WTC11 (cell line): Measurements from ENCODE around the gene CD300LG. TPM values are rescaled to one million over a fixed set of nuclear protein-coding genes. Genes with fewer than 3 reads are reported as not detected.
A peak's percentile ranks its signal among the peaks of the same experiment; 100 is the strongest.

Experiments
- ATAC-seq: fragments of 200-7000 bp; cut with Tn5 transposase; 2 replicates; pipeline ENCODE4 v1.10.0; 2021; ENCODE audit warnings: mild to moderate bottlenecking, moderate library complexity
- CTCF ChIA-PET: fragments of 300-600 bp; sonication (Branson Sonifier 250); formaldehyde crosslinking; loops from one replicate; lab custom pipeline; 2021; ENCODE audit warnings: antibody characterized with exemption; lab: Charles Lee
- POLR2A ChIA-PET: fragments of 350-600 bp; sonication (Branson Sonifier 250); formaldehyde crosslinking; loops from one replicate; lab custom pipeline; 2021; ENCODE audit warnings: antibody characterized with exemption; lab: Charles Lee
- DNase-seq: peaks from one replicate; pipeline ENCODE4 v3.0.0; 2021; ENCODE audit warnings: low spot score
- H3K27ac Mint-ChIP-seq: 2 replicates; pipeline ENCODE4 v1.8.0; 2021; ENCODE audit warnings: mixed read lengths
- H3K27me3 Mint-ChIP-seq: 2 replicates; pipeline ENCODE4 v1.8.0; 2021; ENCODE audit warnings: low read depth, mild to moderate bottlenecking, moderate library complexity, mixed read lengths
- H3K36me3 Mint-ChIP-seq: 2 replicates; pipeline ENCODE4 v1.8.0; 2021; ENCODE audit warnings: mixed read lengths
- H3K4me1 Mint-ChIP-seq: 2 replicates; pipeline ENCODE4 v1.8.0; 2022; ENCODE audit warnings: mixed read lengths
- H3K4me3 Mint-ChIP-seq: 2 replicates; pipeline ENCODE4 v1.8.0; 2021; ENCODE audit warnings: mild to moderate bottlenecking, moderate library complexity, mixed read lengths
- H3K9me3 Mint-ChIP-seq: 2 replicates; pipeline ENCODE4 v1.8.0; 2021; ENCODE audit warnings: mixed read lengths
- ATF1 ChIP-seq: sonication (generic); formaldehyde crosslinking; IDR thresholded peaks from 2 replicates; pipeline ENCODE4 v1.8.1; 2023; ENCODE audit warnings: mild to moderate bottlenecking, moderate library complexity, missing genetic modification reagents
- ATF2 ChIP-seq: sonication (generic); formaldehyde crosslinking; IDR thresholded peaks from 2 replicates; pipeline ENCODE4 v1.8.1; 2022; ENCODE audit warnings: low read depth, missing genetic modification reagents, borderline replicate concordance
- ATF6 ChIP-seq: sonication (generic); formaldehyde crosslinking; IDR thresholded peaks from 2 replicates; pipeline ENCODE4 v1.8.1; 2023; ENCODE audit warnings: mild to moderate bottlenecking, missing genetic modification reagents
- CDX4 ChIP-seq: fragments of 250-450 bp; sonication (Bioruptor Pico); IDR thresholded peaks from 2 replicates; pipeline ENCODE4 v1.9.0; 2021; ENCODE audit warnings: moderate library complexity, mild to moderate bottlenecking, inconsistent platforms, borderline replicate concordance
- CREB1 ChIP-seq: sonication (generic); formaldehyde crosslinking; IDR thresholded peaks from 2 replicates; pipeline ENCODE4 v1.8.0; 2023; ENCODE audit warnings: mild to moderate bottlenecking, missing genetic modification reagents
- CREM ChIP-seq: sonication (generic); formaldehyde crosslinking; IDR thresholded peaks from 2 replicates; pipeline ENCODE4 v1.8.1; 2022; ENCODE audit warnings: mild to moderate bottlenecking, missing genetic modification reagents, moderate library complexity
- ESRRA ChIP-seq: sonication (generic); formaldehyde crosslinking; IDR thresholded peaks from 2 replicates; pipeline ENCODE4 v1.8.1; 2022; ENCODE audit warnings: mild to moderate bottlenecking, missing genetic modification reagents, borderline replicate concordance
- JAZF1 ChIP-seq: fragments of 250-450 bp; sonication (Bioruptor Pico); IDR thresholded peaks from 2 replicates; pipeline ENCODE4 v1.9.0; 2021; ENCODE audit warnings: moderate library complexity, mild to moderate bottlenecking, inconsistent platforms
- PRRX2 ChIP-seq: fragments of 250-450 bp; sonication (Bioruptor Pico); IDR thresholded peaks from 2 replicates; pipeline ENCODE4 v1.8.0; 2021; ENCODE audit warnings: mild to moderate bottlenecking
- SMAD4 ChIP-seq: sonication (generic); formaldehyde crosslinking; IDR thresholded peaks from 2 replicates; pipeline ENCODE4 v1.8.0; 2022; ENCODE audit warnings: mild to moderate bottlenecking, missing genetic modification reagents
- SOX15 ChIP-seq: fragments of 250-450 bp; sonication (Bioruptor Pico); IDR thresholded peaks from 2 replicates; pipeline ENCODE4 v1.9.0; 2021; ENCODE audit warnings: mild to moderate bottlenecking
- TEAD1 ChIP-seq: sonication (generic); formaldehyde crosslinking; IDR thresholded peaks from 2 replicates; pipeline ENCODE4 v1.8.0; 2022; ENCODE audit warnings: mild to moderate bottlenecking, missing genetic modification reagents
- TP53 ChIP-seq: sonication (generic); formaldehyde crosslinking; IDR thresholded peaks from 2 replicates; pipeline ENCODE4 v1.8.1; 2023; ENCODE audit warnings: mild to moderate bottlenecking, missing genetic modification reagents
- ZNF138 ChIP-seq: sonication (generic); formaldehyde crosslinking; conservative IDR thresholded peaks from 2 replicates; pipeline ENCODE4 v1.8.1; 2022; ENCODE audit warnings: mild to moderate bottlenecking, moderate library complexity, missing genetic modification reagents
- total RNA-seq: library from RNA; stranded (reverse); gene quantifications from 3 replicates; pipeline ENCODE4 v1.2.3, GENCODE V29; 2021
- TF ChIP-seq, protein P1 (sequence below): fragments of 250-450 bp; sonication (Bioruptor Pico); conservative IDR thresholded peaks from 2 replicates; pipeline ENCODE4 v1.9.0; 2021; ENCODE audit warnings: mild to moderate bottlenecking
- TF ChIP-seq, protein P2 (sequence below): sonication (generic); formaldehyde crosslinking; IDR thresholded peaks from 2 replicates; pipeline ENCODE4 v1.8.1; 2023; ENCODE audit warnings: mild to moderate bottlenecking, missing genetic modification reagents, borderline replicate concordance
- TF ChIP-seq, protein P3 (sequence below): sonication (generic); formaldehyde crosslinking; IDR thresholded peaks from 2 replicates; pipeline ENCODE4 v1.8.1; 2023; ENCODE audit warnings: mild to moderate bottlenecking, missing genetic modification reagents, moderate library complexity

The CD300LG gene
- total RNA-seq, 1 experiment from 2014 or later: not detected

GRCh38 chr17:43810226-43810715 is 36.7 kb upstream of the CD300LG start (continued):
- TF ChIP-seq ATF6: no peak
- no peak for TF ChIP-seq ZNF138 (CRISPR knock-in tag)
- TF ChIP-seq SMAD4 (CRISPR knock-in tag): no peak
- TF ChIP-seq ESRRA (CRISPR knock-in tag): no peak
- no peak for TF ChIP-seq CREB1 (CRISPR knock-in tag)
- TF ChIP-seq TP53 (CRISPR knock-in tag): no peak
- TF ChIP-seq, all 79 proteins: peak for 0

DNA sequence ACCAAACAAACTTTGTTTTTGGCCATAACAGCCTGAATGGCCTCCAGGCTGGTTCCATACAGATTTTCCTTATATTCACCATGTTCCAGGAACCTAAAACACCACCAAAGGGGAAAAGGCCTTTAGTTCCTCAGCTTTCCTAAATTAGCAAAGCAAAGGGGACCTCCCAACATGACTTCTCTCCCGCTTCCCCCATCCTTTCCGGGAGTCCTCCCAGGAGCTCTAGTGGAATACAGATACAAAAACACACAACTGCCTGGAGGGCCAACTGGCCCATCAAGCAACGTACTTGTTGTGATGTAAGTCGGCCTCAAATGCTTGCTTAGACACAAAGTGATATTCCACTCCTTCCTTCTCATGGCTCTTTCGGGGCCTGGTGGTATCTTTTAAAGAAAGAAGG is 36.2 kb upstream of the CD300LG start:
- Mint-ChIP-seq H3K4me3 (no peak overlapping the region), H3K9me3 (no peaks in the 10 kb centered on the region), H3K27ac (0 out of 2 replicates have a peak overlapping the region, but pooled peaks have one; percentile 50), H3K4me1 (peaks cover 24% of the 10 kb centered on the region), H3K27me3 (no peaks in the 10 kb centered on the region), H3K36me3 (peaks cover 10% of the 10 kb centered on the region)
- DNase-seq (no peak), ATAC-seq (no peak)
- CTCF ChIA-PET: interaction anchor here (0.5 to 1.5 kb wide), 2 partner anchors 36 to 55 kb away, joined by 3 to 9 read pairs; no protein-coding TSS in a partner anchor
- TF ChIP-seq, protein P1, sequence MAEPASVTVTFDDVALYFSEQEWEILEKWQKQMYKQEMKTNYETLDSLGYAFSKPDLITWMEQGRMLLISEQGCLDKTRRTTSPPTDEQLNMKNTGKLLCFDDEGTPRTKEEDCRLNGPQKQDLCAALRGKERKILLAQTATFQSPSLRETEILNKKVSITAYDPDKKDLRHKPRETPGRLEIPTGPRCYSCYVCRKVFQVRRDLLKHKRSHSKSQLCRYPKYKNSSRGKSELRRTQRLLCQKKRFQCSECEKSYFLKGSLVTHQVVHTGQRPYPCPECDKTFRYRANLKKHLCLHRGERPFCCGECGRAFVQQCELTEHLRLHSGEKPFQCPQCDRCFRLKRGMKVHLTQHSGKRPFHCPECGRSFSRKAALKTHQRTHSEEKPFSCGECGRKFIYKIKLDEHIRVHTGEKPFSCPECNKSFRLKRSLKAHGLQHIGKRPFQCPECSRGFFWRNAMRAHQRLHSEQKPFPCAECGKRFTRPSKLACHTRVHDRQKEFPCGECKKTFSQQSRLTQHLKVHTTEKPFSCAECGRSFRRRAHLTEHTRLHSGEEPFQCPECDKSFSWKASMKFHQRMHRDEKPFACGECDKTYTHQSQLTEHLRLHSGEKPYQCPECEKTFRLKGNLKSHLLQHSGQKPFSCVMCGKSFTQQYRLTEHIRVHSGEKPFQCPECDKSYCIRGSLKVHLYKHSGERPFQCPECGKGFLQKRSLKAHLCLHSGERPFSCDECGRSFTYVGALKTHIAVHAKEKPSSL (CRISPR knock-in tag): no peak
- POLR2A ChIA-PET: no interaction called here

GRCh38 chr17:43812396-43813265 is 34.3 kb upstream of the CD300LG start:
- H3K36me3 Mint-ChIP-seq: peaks cover 7% of the 10 kb centered on the region
- DNase-seq (no peak), ATAC-seq (no peak)
- peaks cover 24% of the 10 kb centered on the region for H3K4me1 Mint-ChIP-seq
- no peak overlapping the region for H3K4me3 Mint-ChIP-seq
- H3K27me3 Mint-ChIP-seq: no peaks in the 10 kb centered on the region
- no peaks in the 10 kb centered on the region for H3K9me3 Mint-ChIP-seq
- ChIA-PET POLR2A (no interaction called here), CTCF (interaction anchor here (0.5 to 1.8 kb wide), 3 partner anchors 46 to 65 kb away, joined by 3 to 10 read pairs (median 3); no protein-coding TSS in a partner anchor)
- H3K27ac Mint-ChIP-seq: peak overlapping the region; percentile 15; the same call in 1 of the 2 replicates
- TF ChIP-seq JAZF1 (CRISPR knock-in tag): no peak
- TF ChIP-seq, protein P2, sequence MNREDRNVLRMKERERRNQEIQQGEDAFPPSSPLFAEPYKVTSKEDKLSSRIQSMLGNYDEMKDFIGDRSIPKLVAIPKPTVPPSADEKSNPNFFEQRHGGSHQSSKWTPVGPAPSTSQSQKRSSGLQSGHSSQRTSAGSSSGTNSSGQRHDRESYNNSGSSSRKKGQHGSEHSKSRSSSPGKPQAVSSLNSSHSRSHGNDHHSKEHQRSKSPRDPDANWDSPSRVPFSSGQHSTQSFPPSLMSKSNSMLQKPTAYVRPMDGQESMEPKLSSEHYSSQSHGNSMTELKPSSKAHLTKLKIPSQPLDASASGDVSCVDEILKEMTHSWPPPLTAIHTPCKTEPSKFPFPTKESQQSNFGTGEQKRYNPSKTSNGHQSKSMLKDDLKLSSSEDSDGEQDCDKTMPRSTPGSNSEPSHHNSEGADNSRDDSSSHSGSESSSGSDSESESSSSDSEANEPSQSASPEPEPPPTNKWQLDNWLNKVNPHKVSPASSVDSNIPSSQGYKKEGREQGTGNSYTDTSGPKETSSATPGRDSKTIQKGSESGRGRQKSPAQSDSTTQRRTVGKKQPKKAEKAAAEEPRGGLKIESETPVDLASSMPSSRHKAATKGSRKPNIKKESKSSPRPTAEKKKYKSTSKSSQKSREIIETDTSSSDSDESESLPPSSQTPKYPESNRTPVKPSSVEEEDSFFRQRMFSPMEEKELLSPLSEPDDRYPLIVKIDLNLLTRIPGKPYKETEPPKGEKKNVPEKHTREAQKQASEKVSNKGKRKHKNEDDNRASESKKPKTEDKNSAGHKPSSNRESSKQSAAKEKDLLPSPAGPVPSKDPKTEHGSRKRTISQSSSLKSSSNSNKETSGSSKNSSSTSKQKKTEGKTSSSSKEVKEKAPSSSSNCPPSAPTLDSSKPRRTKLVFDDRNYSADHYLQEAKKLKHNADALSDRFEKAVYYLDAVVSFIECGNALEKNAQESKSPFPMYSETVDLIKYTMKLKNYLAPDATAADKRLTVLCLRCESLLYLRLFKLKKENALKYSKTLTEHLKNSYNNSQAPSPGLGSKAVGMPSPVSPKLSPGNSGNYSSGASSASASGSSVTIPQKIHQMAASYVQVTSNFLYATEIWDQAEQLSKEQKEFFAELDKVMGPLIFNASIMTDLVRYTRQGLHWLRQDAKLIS (CRISPR knock-in tag): no peak
- TF ChIP-seq TEAD1 (CRISPR knock-in tag): no peak
- no peak for TF ChIP-seq SOX15
- no peak for TF ChIP-seq CDX4
- no peak for TF ChIP-seq CREM
- TF ChIP-seq ATF2: no peak
- TF ChIP-seq PRRX2 (CRISPR knock-in tag): no peak
- TF ChIP-seq ATF1: no peak
- TF ChIP-seq, protein P3, sequence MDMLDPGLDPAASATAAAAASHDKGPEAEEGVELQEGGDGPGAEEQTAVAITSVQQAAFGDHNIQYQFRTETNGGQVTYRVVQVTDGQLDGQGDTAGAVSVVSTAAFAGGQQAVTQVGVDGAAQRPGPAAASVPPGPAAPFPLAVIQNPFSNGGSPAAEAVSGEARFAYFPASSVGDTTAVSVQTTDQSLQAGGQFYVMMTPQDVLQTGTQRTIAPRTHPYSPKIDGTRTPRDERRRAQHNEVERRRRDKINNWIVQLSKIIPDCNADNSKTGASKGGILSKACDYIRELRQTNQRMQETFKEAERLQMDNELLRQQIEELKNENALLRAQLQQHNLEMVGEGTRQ (CRISPR knock-in tag): no peak
